IPS-11a (cell line): ENCODE measurements around the gene ZFX.
"Not testable (repeated sequence)": the region's sequence is repeated elsewhere in the genome, so short reads cannot be mapped to it uniquely, and the experiment has no call there.

Experiments
- H3K4me3 ChIP-seq: one replicate; pipeline ENCODE4 v1.5.1; 2013; ENCODE audit warnings: low read depth, low read length, control low read depth

ZFX gene

GRCh38 chrX:24150898-24151297 lies 1.4 kb downstream of the ZFX start:
- H3K4me3 ChIP-seq = peak overlapping the region; percentile 42

DNA sequence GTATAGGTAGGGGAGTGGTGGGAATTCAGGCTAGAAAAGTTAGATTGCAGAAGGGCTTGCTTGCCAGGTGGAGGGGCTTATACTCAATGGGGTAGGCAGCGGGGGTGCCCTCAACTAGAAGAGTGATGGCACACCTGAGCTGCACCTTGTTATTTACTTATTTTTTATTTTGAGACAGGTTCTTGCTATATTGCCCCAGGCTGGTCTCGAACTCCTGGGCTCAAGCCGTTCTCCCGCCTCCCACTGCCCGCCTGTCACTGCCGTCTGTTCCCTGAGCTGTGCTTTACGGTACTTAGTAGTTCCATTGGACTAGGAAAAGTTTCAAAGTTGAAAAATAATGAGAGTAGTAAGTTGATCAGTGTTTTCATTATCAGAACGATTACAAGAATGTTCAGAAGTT lies 2.0 kb downstream of the ZFX start:
- peak overlapping the region; percentile 42 for H3K4me3 ChIP-seq

- no peak overlapping the region for H3K4me3 ChIP-seq
Measured at GRCh38 chrX:24153178-24153795, 3.8 kb downstream of the ZFX start.

- no peak overlapping the region for H3K4me3 ChIP-seq
Measured at GRCh38 chrX:24153796-24154189, 4.3 kb downstream of the ZFX start.

GRCh38 chrX:24154490-24155034 lies 5.0 kb downstream of the ZFX start:
- no peak overlapping the region for H3K4me3 ChIP-seq

- H3K4me3 ChIP-seq = not testable (repeated sequence)
Measured at GRCh38 chrX:24155747-24156146, 6.2 kb downstream of the ZFX start.

DNA sequence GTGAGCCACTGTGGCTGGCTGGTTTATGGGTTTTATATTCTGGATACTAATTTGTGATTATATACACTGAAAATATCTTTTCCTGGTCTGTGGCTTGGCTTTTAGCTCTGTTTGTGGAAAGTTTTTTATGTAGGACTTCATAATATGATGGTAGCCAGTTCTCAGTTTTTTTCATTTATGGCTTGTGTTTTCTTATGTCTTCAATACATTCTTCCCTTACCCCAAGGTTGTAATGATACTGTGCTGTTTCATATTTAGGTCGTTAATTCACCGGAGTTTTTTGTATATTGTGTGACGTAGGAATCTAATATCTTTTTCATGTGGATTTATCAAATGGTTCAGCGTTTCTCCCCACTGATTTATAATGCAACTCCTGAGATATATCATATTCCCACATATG lies 6.6 kb downstream of the ZFX start:
- H3K4me3 ChIP-seq = no peak overlapping the region

DNA sequence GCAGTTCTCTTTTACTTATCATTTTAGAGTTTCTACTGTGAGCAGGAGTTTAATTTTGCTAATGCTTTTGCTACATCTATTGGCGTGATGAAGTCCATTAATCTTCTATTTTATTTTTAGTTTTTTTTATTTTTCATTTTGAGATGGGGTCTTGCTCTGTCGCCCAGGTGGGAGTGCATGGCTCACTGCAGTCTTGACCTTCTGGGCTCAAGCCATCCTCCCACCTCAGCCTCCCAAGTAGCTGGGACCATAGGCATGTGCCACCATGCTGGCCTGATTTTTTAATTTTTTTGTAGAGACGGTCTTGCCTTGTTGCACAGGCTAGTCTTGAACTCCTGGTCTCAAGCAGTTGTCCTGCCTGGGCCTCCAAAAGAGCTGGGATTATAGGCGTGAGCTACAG lies 9.4 kb downstream of the ZFX start:
- H3K4me3 ChIP-seq = no peak overlapping the region

DNA sequence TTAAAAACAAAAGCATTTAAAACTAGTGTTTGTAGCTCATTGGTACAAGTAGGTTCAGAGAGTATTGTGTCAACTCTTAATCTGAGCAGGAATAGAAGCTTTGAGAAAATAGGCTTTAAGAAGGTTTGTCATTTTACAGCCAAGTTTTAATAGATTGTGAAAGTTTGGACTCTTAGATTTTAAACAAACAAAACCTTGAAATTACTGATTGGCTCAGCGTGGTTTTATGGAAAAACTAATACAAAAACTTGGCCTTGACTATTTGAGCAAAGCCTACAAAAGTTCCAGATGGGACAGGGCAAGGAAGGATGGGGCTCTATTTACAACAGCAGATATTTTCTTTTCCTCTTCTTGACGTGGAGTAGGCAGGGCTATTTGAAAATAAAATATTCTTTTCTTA lies 16.5 kb downstream of the ZFX start:
- H3K4me3 ChIP-seq = no peak overlapping the region

GRCh38 chrX:24167719-24168472 lies 18.4 kb downstream of the ZFX start:
- no peak overlapping the region for H3K4me3 ChIP-seq

DNA sequence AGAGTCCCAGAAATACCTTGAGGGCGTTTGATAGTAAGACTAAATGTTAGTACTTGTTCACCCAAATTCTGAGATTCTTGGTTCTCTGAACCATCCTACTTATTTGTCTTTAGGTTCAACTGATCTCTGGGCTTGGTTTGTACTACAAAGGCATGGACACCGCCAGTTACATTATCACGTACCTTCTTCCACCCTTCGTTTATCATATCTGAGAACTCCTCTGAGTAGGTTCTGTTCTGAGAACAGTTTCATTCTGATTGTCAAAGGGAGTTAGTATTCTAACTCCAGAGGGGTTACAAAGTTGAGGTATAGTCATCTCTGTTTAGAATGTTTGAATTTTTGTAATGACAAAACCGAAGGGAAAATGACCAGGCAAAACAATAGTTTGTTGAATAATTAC lies 19.3 kb downstream of the ZFX start:
- no peak overlapping the region for H3K4me3 ChIP-seq

DNA sequence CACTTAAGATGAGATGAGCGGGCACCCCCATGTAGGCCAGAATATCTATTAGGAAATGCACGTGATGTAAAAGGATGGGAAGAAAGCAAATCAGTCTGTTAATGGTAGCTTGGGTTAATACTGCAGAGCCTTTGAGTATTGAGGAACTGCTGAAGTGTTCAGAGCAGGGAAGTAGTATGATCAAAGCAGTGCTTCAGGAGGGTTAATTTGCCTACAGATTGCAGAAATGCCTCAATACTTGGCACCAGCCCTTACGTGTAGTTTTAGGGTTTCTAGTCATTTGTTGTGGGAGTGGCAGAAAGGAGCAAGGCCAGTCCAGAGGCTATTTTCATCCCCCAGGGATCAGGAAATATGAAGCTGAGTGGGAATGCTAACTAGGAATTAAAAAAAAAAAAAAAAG lies 19.7 kb downstream of the ZFX start:
- no peak overlapping the region for H3K4me3 ChIP-seq

- no peak overlapping the region for H3K4me3 ChIP-seq
Measured at GRCh38 chrX:24173115-24173847, 23.8 kb downstream of the ZFX start.

- H3K4me3 ChIP-seq = no peak overlapping the region
Measured at GRCh38 chrX:24175276-24175675, 25.7 kb downstream of the ZFX start.

- no peak overlapping the region for H3K4me3 ChIP-seq
Measured at GRCh38 chrX:24178441-24178840, 28.9 kb downstream of the ZFX start.

DNA sequence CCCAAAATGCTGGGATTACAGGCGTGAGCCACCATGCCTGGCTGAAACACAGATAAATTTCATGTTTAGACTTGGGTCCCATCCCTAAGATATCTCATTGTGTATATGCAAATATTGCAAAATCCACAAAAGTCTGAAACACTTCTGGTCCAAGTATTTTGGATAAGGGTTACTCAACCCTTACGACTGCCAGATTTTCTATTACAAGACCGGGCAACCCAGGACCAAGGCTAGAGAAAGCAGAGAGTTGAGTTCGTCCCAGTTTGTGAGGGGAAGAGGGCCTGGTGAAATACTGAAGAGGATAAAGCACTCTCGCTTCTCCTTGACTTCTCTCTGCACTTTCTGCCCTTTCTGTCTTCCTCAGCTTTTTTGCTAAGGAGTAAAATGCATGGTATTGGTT lies 34.5 kb downstream of the ZFX start:
- no peak overlapping the region for H3K4me3 ChIP-seq

DNA sequence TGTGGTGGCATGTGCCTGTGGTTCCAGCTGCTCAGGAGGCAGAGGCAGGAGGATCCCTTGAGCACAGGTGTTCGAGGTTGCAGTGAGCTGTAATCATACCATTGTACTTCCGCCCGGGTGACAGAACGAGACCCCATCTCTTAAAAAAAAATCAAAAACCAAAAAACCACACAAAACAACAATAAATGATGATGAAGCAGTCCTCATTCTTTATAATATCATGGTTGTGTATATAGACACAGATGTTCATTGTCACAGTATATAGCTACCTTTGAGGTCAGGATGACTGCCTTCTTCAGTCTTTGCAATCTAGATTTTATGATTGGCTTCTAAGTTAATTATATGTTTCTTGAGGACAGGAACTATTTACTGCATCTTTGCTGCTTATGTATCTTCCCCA lies 37.0 kb downstream of the ZFX start:
- H3K4me3 ChIP-seq = no peak overlapping the region

- H3K4me3 ChIP-seq = no peak overlapping the region
Measured at GRCh38 chrX:24186986-24187385, 37.5 kb downstream of the ZFX start.

GRCh38 chrX:24189490-24189889 lies 40.0 kb downstream of the ZFX start:
- no peak overlapping the region for H3K4me3 ChIP-seq

- H3K4me3 ChIP-seq = no peak overlapping the region
Measured at GRCh38 chrX:24190500-24191156, 41.1 kb downstream of the ZFX start.

GRCh38 chrX:24196509-24196908 lies 47.0 kb downstream of the ZFX start:
- no peak overlapping the region for H3K4me3 ChIP-seq
